ENCODE data around the gene ALG14. TPM values are rescaled to one million over a fixed set of nuclear protein-coding genes. Genes with fewer than 3 reads are reported as not detected.

Gene ALG14
- total and polyA plus RNA-seq, 5 donors = 0.97 to 7.4 (median 3.7) TPM

GRCh38 chr1:95046359-95046758 is 26.4 kb downstream of the ALG14 start:
- Histone ChIP-seq H3K27me3 (ENCODE audit: control insufficient read depth, insufficient read depth) (no peaks in the 10 kb centered on the region), H3K27ac (ENCODE audit: low read length) (no peak overlapping the region), H3K4me3 (ENCODE audit: low read length) (no peak overlapping the region), H3K9me3 (ENCODE audit: control insufficient read depth, low read length) (no peaks in the 10 kb centered on the region), H3K4me1 (ENCODE audit: control insufficient read depth, insufficient read depth, low read length) (peaks cover 4% of the 10 kb centered on the region)
- DNase-seq = no peak
- intact Hi-C loops (cut with DNase I) = loop anchor here in 1 of 4 donors (10.0 kb wide), 1 partner anchor 122 kb away; the partner anchor contains the start of gene CNN3
- 90% methylated on average over 3 of the region's 3 CpGs for WGBS
- ATAC-seq = no peak

DNA sequence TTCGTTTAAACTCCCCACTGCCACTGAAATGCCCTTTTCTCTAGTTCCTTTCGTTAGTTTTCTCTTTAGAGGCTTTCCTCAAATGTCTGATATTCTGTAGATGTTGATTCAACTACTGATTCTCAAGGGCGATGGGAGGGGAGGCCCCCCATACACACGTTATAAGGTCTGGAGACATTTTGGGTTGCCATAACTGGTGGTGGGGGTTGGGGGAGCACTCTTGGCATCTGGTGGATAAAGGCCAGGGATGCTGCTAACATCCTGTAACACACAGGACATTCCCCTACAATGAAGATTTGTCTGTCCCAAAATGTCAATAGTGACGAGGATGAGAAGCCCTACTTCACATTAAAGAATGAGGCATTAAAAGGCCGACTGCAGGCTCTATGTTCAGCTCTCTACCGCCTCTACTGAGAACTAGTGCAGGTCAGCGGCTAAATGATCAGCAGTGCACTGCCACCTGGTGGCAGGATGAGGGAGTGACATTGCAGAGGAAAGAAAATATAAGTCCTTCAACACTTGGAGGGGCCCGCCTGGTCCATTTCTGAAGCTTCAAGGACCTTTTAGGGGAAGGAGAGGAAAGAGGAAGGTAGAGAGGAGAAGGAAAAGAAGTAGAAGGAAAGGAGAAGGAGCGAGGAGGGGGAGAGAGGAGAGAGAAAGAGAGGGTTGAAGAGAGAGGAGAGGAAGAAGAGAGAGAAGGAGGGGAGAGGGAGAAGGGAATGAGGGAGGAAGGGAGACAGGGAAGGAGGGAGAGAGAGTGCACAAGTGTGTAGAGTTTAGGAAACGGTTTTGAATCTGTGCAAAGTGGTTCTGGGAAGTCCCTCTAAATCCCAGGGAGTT is 29.4 kb downstream of the ALG14 start:
- H3K4me3 ChIP-seq (ENCODE audit: low read length) = no peak overlapping the region
- no peaks in the 10 kb centered on the region for H3K9me3 ChIP-seq (ENCODE audit: control insufficient read depth, low read length)
- intact Hi-C loops (cut with DNase I) = loop anchor here (1.0 to 10.0 kb wide), 5 partner anchors 116 to 191 kb away; partner anchors contain the start of gene CNN3 (in 3 of the 4)
- peak; percentile 81 to 91 (median 87) for DNase-seq
- WGBS = 26% methylated on average over 11 of the region's 11 CpGs
- H3K27me3 ChIP-seq (ENCODE audit: control insufficient read depth, insufficient read depth) = no peaks in the 10 kb centered on the region
- peaks cover 4% of the 10 kb centered on the region for H3K4me1 ChIP-seq (ENCODE audit: control insufficient read depth, insufficient read depth, low read length)
- ATAC-seq = peak; percentile 86 to 87
- peak overlapping the region; percentile 30 for H3K27ac ChIP-seq (ENCODE audit: low read length)

DNA sequence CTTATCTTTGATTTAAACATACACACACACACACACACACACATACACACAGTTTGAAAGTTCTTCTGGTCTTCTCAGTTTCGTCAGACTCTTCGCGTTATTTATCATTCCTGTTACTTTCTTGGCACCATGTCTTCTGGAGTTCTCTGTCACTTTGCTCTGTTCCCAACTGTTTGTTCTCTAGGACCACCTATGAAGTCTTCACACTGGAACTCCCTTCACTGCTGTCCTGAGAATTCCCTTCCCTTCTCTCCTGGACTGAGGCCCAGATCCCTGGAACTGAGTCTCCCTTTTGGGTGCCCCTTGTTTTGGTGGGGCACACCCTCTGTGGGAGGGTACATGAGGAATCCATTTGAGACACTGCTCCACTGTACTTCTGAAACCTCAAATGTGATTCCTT is 30.5 kb downstream of the ALG14 start:
- H3K27ac ChIP-seq (ENCODE audit: low read length) = peak overlapping the region; percentile 88
- 42% methylated on average over 3 of the region's 3 CpGs for WGBS
- intact Hi-C loops (cut with DNase I) = loop anchor here (2.0 to 10.0 kb wide), 4 partner anchors 115 to 190 kb away; partner anchors contain the start of gene CNN3 (in 3 of the 4)
- no peaks in the 10 kb centered on the region for H3K9me3 ChIP-seq (ENCODE audit: control insufficient read depth, low read length)
- ATAC-seq (peak; percentile 66 to 70), DNase-seq (peak in 2 of 3 donors; percentile 34 to 58)
- peaks cover 2% of the 10 kb centered on the region for H3K4me1 ChIP-seq (ENCODE audit: control insufficient read depth, insufficient read depth, low read length)
- no peak overlapping the region for H3K4me3 ChIP-seq (ENCODE audit: low read length)
- no peaks in the 10 kb centered on the region for H3K27me3 ChIP-seq (ENCODE audit: control insufficient read depth, insufficient read depth)

DNA sequence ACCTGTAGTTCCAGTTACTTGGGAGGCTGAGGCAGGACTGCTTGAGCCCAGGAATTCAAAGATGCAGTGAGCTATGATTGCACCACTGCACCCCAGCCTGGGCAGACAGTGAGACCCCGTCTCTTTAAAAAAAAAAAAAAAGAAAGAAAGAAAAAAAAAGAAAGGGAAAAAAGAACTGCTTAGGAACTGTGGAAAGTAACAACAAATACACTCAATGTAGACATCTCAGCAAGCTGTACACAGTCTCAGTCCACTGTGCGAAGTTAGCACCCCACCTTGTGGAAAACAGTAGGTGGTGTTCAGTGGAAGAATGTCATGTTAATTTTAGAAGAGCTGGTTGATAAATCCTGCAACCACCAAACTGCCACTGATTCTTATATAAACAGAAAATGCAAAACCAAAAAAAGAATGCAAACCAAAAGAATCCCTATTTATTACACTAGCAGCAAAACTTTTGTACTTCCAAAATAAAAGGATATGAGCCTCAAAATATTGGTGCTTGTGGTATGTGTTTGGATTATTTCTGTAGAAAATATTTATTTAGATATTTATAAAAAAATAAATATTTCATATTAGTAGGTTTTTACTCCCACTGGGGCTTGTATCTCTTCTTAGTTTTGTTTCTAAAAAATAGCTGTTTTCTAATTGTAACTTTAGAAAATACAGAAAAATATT is 31.1 kb downstream of the ALG14 start:
- H3K4me3 ChIP-seq (ENCODE audit: low read length) = no peak overlapping the region
- peak; percentile 30 to 73 (median 61) for DNase-seq
- H3K4me1 ChIP-seq (ENCODE audit: control insufficient read depth, insufficient read depth, low read length) = peaks cover 2% of the 10 kb centered on the region
- peak; percentile 91 to 93 for ATAC-seq
- peak overlapping the region; percentile 32 for H3K27ac ChIP-seq (ENCODE audit: low read length)
- no peaks in the 10 kb centered on the region for H3K9me3 ChIP-seq (ENCODE audit: control insufficient read depth, low read length)
- no peaks in the 10 kb centered on the region for H3K27me3 ChIP-seq (ENCODE audit: control insufficient read depth, insufficient read depth)
- WGBS = 9% methylated on average over 2 of the region's 2 CpGs
- intact Hi-C loops (cut with DNase I) = loop anchor here (2.0 to 10.0 kb wide), 4 partner anchors 114 to 189 kb away; partner anchors contain the start of gene CNN3 (in 3 of the 4)

DNA sequence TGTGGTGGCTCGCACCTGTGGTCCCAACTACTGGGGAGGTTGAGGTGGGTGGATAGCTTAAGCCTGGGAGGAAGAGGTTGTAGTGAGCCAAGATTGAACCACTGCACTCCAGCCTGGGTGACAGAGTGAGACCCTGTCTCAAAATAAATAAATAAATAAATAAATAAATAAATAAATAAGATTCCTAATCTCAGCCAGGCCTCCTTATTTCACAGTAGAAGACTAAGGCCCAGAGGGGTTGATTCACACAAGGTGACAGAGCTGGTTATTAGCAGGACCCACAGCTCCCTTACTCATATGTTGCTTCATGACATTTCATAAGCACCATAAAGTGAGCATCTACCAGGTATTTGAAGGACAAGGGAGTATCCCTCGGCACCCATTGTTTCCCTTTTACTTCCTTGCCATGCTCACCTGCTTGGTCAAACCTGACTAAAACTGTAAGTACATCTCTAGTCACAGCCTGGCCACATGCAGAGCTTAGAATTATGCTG is 32.7 kb downstream of the ALG14 start:
- Histone ChIP-seq H3K4me3 (ENCODE audit: low read length) (no peak overlapping the region), H3K9me3 (ENCODE audit: control insufficient read depth, low read length) (no peaks in the 10 kb centered on the region), H3K4me1 (ENCODE audit: control insufficient read depth, insufficient read depth, low read length) (peaks cover 2% of the 10 kb centered on the region), H3K27me3 (ENCODE audit: control insufficient read depth, insufficient read depth) (no peaks in the 10 kb centered on the region), H3K27ac (ENCODE audit: low read length) (no peak overlapping the region)
- DNase-seq (no peak), ATAC-seq (no peak)
- WGBS = 93% methylated on average over 2 of the region's 2 CpGs
- intact Hi-C loops (cut with DNase I) = loop anchor here (2.0 to 10.0 kb wide), 4 partner anchors 113 to 188 kb away; partner anchors contain the start of gene CNN3 (in 3 of the 4)

DNA sequence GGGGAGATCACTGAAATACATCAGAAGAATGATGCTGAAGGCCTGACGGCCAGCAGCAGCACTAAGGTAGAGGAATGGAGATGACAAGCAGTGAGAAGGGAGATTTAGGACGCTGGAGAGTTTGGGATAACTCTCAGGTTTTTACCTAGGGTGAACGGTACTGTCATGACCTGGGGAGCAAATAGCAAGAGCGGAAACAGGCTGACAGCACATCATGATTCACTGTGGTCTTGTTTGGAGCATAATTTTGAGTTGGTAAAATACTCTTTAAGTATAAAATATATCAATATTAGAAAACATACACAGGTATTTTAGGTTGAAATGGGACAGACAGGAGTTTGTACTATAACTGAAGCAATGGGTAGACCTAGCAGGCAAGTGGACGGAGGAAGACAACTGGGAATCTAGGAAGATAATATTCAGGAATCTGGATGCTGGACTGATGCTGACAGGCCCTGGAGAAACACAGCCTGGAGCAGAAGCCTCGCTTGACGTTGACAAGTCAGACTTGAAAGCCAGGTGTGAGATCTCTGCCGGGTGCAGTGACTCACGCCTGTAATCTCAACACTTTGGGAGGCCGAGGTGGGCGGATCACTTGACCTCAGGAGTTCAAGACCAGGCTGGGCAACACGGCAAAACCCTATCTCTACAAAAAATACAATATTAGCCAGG is 33.3 kb downstream of the ALG14 start:
- no peaks in the 10 kb centered on the region for H3K9me3 ChIP-seq (ENCODE audit: control insufficient read depth, low read length)
- H3K4me1 ChIP-seq (ENCODE audit: control insufficient read depth, insufficient read depth, low read length) = peaks cover 2% of the 10 kb centered on the region
- intact Hi-C loops (cut with DNase I) = loop anchor here (2.0 to 10.0 kb wide), 4 partner anchors 112 to 187 kb away; partner anchors contain the start of gene CNN3 (in 3 of the 4)
- H3K27me3 ChIP-seq (ENCODE audit: control insufficient read depth, insufficient read depth) = no peaks in the 10 kb centered on the region
- no peak overlapping the region for H3K4me3 ChIP-seq (ENCODE audit: low read length)
- 75% methylated on average over 12 of the region's 12 CpGs for whole genome bisulfite sequencing
- DNase-seq = no peak
- H3K27ac ChIP-seq (ENCODE audit: low read length) = no peak overlapping the region
- ATAC-seq = no peak

- Histone ChIP-seq H3K9me3 (ENCODE audit: control insufficient read depth, low read length) (no peaks in the 10 kb centered on the region), H3K4me1 (ENCODE audit: control insufficient read depth, insufficient read depth, low read length) (no peaks in the 10 kb centered on the region), H3K27me3 (ENCODE audit: control insufficient read depth, insufficient read depth) (no peaks in the 10 kb centered on the region), H3K27ac (ENCODE audit: low read length) (no peak overlapping the region), H3K4me3 (ENCODE audit: low read length) (no peak overlapping the region)
- no peak for ATAC-seq
- intact Hi-C loops (cut with DNase I) = no loop called here
- no peak for DNase-seq
- WGBS = 89% methylated on average over 1 of the region's 1 CpG
Measured at GRCh38 chr1:95035536-95035935, 37.2 kb downstream of the ALG14 start.

DNA sequence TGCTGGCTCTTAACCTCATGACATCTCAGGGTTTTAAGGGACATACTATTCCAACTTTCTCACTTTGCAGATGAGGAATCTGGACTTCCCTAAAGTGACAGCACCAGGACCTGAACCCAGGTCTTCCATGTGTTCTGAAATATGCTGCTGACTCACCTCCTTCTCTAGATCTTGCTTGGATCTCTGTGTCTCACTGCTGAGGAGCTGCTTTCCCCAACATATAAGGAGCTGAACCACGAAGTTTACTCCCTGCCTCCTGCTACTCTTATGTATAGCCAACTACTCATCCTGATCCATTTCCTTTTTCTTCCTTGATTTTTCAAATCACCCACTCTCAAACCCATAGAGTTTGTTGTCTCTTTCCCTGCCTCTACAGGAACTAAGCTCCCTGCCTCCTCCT is 38.2 kb downstream of the ALG14 start:
- no peaks in the 10 kb centered on the region for H3K9me3 ChIP-seq (ENCODE audit: control insufficient read depth, low read length)
- no peak overlapping the region for H3K4me3 ChIP-seq (ENCODE audit: low read length)
- WGBS = 100% methylated on average over 1 of the region's 1 CpG
- H3K4me1 ChIP-seq (ENCODE audit: control insufficient read depth, insufficient read depth, low read length) = no peaks in the 10 kb centered on the region
- intact Hi-C loops (cut with DNase I) = no loop called here
- no peaks in the 10 kb centered on the region for H3K27me3 ChIP-seq (ENCODE audit: control insufficient read depth, insufficient read depth)
- ATAC-seq = no peak
- no peak for DNase-seq
- H3K27ac ChIP-seq (ENCODE audit: low read length) = no peak overlapping the region

- DNase-seq (no peak), ATAC-seq (no peak)
- no peak overlapping the region for H3K27ac ChIP-seq (ENCODE audit: low read length)
- intact Hi-C loops (cut with DNase I) = no loop called here
- H3K4me1 ChIP-seq (ENCODE audit: control insufficient read depth, insufficient read depth, low read length) = no peaks in the 10 kb centered on the region
- H3K9me3 ChIP-seq (ENCODE audit: control insufficient read depth, low read length) = no peaks in the 10 kb centered on the region
- H3K4me3 ChIP-seq (ENCODE audit: low read length) = no peak overlapping the region
- H3K27me3 ChIP-seq (ENCODE audit: control insufficient read depth, insufficient read depth) = no peaks in the 10 kb centered on the region
Measured at GRCh38 chr1:95033843-95034242, 38.9 kb downstream of the ALG14 start.

GRCh38 chr1:95029532-95029931 is 43.2 kb downstream of the ALG14 start:
- Histone ChIP-seq H3K4me1 (ENCODE audit: control insufficient read depth, insufficient read depth, low read length) (no peaks in the 10 kb centered on the region), H3K4me3 (ENCODE audit: low read length) (no peak overlapping the region), H3K27ac (ENCODE audit: low read length) (no peak overlapping the region), H3K9me3 (ENCODE audit: control insufficient read depth, low read length) (no peaks in the 10 kb centered on the region), H3K27me3 (ENCODE audit: control insufficient read depth, insufficient read depth) (no peaks in the 10 kb centered on the region)
- intact Hi-C loops (cut with DNase I) = no loop called here
- no peak for DNase-seq
- ATAC-seq = no peak
